NCI-H82 (cell line): ENCODE measurements around the gene APOBEC3B.
A peak's percentile ranks its signal among the peaks of the same experiment; 100 is the strongest.
"Not testable (repeated sequence)": the region's sequence is repeated elsewhere in the genome, so short reads cannot be mapped to it uniquely, and the experiment has no call there.

Experiments used
- DNase-seq: peaks from one replicate; lab custom pipeline; 2025; lab: John Stamatoyannopoulos, UW

APOBEC3B gene

GRCh38 chr22:38981992-38982927 is at the start of gene APOBEC3B:
APOBEC3B (plus strand) TSS chr22:38982347; CDS start chr22:38982454, 107 bp downstream.
- no peak for DNase-seq

DNA sequence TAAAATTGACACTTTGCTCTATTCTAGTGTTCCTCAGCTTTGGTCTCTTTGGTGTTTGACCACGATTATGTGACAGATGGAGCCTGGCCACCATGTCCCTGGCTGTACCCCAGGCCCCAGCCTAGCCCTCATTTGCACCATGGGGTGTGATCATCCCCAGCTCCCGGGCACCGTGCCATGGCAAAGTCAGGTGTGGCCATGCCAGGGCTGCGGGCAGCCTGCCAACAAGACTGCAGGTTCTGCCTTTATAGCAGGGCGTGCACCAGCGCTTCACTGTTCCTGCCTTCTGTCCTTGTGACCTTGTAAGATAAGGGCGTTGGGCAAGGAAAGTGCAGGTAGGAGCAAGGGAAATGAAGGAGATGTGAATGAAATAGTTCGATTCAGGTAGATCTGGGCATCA is 47.1 kb upstream of the APOBEC3B start:
- no peak for DNase-seq

DNA sequence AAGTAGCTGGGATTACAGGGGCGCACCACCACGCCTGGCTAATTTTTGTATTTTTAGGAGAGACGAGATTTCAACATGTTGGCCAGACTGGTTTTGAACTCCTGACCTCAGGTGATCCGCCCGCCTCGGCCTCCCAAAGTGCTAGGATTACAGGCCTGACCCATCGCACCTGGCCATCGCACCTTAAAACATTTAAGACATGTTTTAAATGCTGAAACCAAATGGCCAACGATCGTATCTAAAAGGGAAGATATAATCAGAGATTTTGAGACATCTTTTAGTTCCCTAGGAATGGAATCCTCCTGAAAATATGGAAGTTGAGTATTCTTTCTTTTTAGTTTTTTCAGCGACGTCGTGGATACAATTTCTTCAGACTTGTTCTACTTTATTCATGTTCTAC is 46.5 kb upstream of the APOBEC3B start:
- no peak for DNase-seq

- DNase-seq = no peak
Observed at GRCh38 chr22:38936562-38936961, 45.6 kb upstream of the APOBEC3B start.

GRCh38 chr22:38937036-38937435 is 45.1 kb upstream of the APOBEC3B start:
- no peak for DNase-seq

DNA sequence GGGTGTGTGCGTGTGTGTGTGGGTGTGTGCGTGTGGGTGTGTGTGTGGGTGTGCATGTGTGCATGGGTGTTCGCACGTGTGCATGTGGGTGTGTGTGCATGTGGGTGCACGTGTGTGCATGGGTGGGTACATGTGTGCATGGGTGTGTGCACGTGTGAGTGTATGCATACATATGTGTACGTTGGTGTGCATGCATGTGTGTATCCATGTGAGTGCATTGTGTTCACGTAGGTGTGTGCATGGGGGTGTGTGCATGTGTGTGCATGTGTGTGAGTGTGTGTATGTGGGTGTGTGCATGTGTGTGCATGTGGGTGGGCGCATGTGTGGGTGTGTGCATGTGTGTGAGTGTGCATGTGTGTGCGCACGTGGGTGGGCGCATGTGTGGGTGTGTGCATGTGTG is 44.6 kb upstream of the APOBEC3B start:
- no peak for DNase-seq

DNA sequence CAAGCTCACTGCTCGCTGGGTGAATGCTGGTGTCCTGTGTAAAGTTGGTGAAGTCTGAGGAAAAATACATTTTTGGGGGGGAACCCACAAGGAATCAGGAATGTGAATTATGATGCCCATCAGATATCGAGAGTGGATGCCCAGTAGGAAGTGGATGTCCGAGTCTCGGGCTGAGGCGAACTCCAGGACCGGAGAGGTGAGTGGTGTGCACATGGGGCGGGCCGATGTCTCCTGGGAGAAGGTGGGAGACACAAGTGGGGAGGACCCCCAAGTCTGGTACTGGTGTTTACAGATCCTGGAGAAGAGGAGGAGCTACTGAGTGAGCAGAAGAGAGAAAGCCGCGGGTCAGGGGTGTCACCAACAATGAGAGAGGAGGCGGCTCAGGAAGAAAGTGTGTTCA is 43.9 kb upstream of the APOBEC3B start:
- no peak for DNase-seq

- DNase-seq = no peak
Observed at GRCh38 chr22:38938925-38939324, 43.2 kb upstream of the APOBEC3B start.

- DNase-seq = no peak
Observed at GRCh38 chr22:38940811-38941384, 41.2 kb upstream of the APOBEC3B start.

- DNase-seq = no peak
Observed at GRCh38 chr22:38941488-38941987, 40.6 kb upstream of the APOBEC3B start.

DNA sequence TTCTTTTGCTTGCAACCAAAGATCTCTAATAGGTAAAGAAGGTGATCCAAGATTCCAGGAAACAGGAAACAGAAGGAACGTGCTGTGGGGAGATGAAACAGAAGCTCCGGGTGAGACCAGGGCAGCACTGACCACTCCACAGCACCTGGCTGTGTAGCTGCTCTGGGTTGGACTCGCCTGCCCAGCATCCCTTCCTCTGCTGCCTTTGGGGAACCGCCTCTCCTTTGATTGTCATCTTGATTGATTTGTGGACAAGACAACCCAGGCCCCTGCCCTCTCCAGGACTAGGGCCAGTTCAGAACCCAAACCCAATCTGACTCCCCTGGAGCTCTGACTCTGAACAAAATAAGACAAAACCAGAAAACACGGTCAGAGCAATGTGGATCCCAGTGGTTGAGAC is 39.4 kb upstream of the APOBEC3B start:
- DNase-seq = no peak

- peak; percentile 23 for DNase-seq
Observed at GRCh38 chr22:38943201-38943600, 38.9 kb upstream of the APOBEC3B start.

DNA sequence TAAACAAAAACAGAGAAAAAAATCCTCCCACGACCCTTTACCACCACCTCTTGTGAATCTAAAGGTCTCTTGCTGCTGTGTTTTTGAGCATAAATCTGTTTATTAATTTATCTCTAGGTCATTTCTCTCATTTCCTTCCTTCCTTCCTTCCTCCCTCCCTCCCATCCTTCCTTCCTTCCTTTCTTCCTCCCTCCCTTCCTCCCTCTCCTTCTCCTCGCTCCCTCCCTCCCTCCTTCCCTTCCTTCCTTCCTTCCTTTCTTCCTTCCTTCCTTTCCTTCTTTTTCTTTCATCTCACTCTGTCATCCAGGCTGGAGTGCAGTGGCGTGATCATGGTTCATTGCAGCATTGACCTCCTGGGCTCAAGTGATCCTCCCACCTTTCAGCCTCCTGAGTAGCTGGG is 38.3 kb upstream of the APOBEC3B start:
- DNase-seq = no peak

- no peak for DNase-seq
Observed at GRCh38 chr22:38944653-38945052, 37.5 kb upstream of the APOBEC3B start.

- not testable (repeated sequence) for DNase-seq
Observed at GRCh38 chr22:38945706-38946338, 36.3 kb upstream of the APOBEC3B start.

DNA sequence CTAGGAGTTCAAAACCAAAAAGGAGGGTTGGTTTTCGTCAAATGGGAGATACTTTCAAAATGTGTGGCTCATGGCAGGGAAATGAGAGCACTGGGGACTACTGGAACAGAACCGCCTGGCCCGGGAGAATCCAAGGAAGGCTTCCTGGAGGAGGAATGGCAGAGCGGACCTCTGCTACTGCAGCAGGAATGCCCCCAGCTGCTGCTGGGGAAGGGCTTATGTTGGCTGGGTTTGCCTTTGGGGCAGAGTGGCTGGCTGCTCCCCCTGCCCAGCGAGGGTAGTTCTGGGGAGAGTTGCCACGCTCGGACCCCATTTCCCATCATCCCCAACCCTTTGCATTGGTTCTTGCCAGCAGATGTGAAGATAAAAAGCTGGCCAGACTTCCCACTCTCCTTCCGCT is 35.4 kb upstream of the APOBEC3B start:
- no peak for DNase-seq

- DNase-seq = no peak
Observed at GRCh38 chr22:38947321-38948140, 34.6 kb upstream of the APOBEC3B start.

DNA sequence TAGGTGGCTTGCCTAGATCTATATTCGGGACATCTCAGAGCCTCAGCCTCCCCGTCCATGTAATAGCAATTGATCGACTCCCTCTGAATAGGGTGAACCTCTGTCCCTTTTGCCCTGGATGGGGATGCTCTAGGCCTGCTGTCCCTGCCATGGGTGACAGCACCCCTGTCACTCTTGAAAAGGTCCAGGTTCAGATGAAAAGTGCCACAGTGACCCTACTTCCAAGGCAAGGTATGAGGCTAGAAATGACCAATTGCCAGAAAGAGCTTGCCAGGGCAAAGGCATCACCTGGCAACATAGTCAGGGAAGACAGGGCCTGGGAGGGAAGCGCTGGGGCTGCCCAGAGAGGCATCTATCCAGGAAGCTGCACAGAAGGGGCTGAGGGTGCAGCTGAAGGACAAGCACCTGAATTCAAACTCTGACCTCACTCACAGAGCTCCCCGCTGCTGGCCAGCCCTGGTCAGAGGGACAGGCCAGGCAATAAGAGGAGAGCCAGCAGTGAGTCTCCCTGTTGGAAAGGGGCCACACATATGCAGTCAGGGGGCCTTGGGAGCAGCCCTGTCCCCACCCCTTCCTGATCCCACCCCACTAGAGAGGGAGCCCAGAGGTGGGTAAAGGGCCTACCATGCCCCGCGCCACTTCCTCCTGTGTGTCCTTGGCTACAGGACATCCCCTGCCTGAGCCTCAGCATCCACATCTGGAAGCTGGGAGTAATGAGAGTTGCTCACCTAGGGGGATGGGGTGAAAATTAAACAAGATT is 33.8 kb upstream of the APOBEC3B start:
- no peak for DNase-seq

GRCh38 chr22:38949889-38950405 is 32.2 kb upstream of the APOBEC3B start:
- no peak for DNase-seq

DNA sequence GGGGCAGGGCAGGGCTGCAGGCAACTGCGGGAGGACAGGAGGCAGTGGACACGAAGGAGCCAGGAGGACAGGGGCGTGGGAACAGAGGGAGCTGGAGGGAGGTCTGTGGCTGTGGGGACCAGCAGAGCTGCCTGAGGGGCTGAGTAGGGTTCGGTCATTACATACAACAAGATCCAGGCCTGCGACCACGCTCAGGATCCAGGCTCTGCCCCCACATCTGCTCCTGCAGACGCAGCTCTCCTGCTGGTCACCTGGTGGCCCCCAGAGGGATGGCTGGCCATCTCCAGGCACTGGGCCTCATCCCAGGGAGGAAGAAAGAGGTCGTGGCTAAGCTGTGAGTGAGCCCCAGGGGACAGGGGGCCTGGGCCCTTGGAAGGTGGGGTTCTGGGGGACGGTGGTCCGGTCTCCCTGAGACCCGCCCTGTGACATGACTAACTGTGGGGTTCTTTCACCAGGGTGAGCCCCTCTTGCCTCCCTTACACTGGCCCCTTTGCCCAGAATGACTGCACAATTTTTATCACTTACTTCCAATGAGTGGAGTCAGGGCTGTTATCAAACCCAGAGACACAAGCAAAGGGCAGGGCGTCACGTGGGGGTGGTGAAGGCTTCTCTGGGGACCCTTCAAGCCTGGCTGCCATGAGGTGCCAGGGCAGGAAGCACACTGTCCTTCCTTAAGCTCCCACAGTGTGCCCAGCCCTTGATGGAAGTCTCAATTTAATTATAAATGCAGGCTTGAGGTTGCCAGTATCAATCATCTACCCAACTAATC is 31.4 kb upstream of the APOBEC3B start:
- no peak for DNase-seq
